ENCODE results near the gene INAFM2. TPM values are rescaled to one million over a fixed set of nuclear protein-coding genes. Genes with fewer than 3 reads are reported as not detected.

Gene INAFM2
- polyA plus RNA-seq, 1 donor from 2014 or later = 14.8 TPM

- no peak overlapping the region for H3K4me2 ChIP-seq (ENCODE audit: low read length)
- H2AFZ ChIP-seq (ENCODE audit: low read depth, low read length) = no peak overlapping the region
- H3K4me3 ChIP-seq (ENCODE audit: low read length) = no peak overlapping the region
- peaks cover 26% of the 10 kb centered on the region for H3K27me3 ChIP-seq (ENCODE audit: insufficient read depth, low read depth, low read length)
- H3K9ac ChIP-seq (ENCODE audit: low read length) = no peak overlapping the region
- no peaks in the 10 kb centered on the region for H3K79me2 ChIP-seq (replicated peaks; ENCODE audit: insufficient read depth, low read length)
- no peak for TF ChIP-seq POLR2AphosphoS5 (IDR thresholded peaks at IDR 0.05)
- no peak for TF ChIP-seq EP300 (conservative IDR thresholded peaks at IDR 0.05; ENCODE audit: poor library complexity, severe bottlenecking)
- TF ChIP-seq RAD21 (conservative IDR thresholded peaks at IDR 0.05) = no peak
- no peak for TF ChIP-seq TAF1 (IDR thresholded peaks at IDR 0.05; ENCODE audit: low read depth)
- TF ChIP-seq SMC3 (conservative IDR thresholded peaks at IDR 0.05; ENCODE audit: poor library complexity) = no peak
- no peak for TF ChIP-seq MXI1 (conservative IDR thresholded peaks at IDR 0.05; ENCODE audit: poor library complexity, severe bottlenecking)
- no peak for TF ChIP-seq CTCF (IDR thresholded peaks at IDR 0.05; ENCODE audit: poor library complexity, severe bottlenecking)
- no peak for TF ChIP-seq EZH2 (IDR thresholded peaks at IDR 0.05; ENCODE audit: borderline replicate concordance, insufficient read depth, low read length, poor library complexity, severe bottlenecking)
- no peak for TF ChIP-seq REST (IDR thresholded peaks at IDR 0.05; ENCODE audit: borderline replicate concordance)
- no peaks in the 10 kb centered on the region for H4K20me1 ChIP-seq (ENCODE audit: insufficient read depth)
- H3F3A ChIP-seq (ENCODE audit: insufficient read depth, low read length, poor library complexity, severe bottlenecking) = no peaks in the 10 kb centered on the region
- no peak overlapping the region for H3K27ac ChIP-seq (ENCODE audit: low read length)
- no peaks in the 10 kb centered on the region for H3K9me2 ChIP-seq (ENCODE audit: insufficient read depth, low read length)
- no peaks in the 10 kb centered on the region for H3K9me3 ChIP-seq (ENCODE audit: low read length)
- no peaks in the 10 kb centered on the region for H3K36me3 ChIP-seq (ENCODE audit: insufficient read depth, low read length)
Measured at GRCh38 chr15:40286794-40287193, 36.7 kb upstream of the INAFM2 start.

GRCh38 chr15:40287505-40287904, 36.0 kb upstream of the INAFM2 start:
- Histone ChIP-seq H3K4me2 (ENCODE audit: low read length) (no peak overlapping the region), H3K9ac (ENCODE audit: low read length) (no peak overlapping the region), H3K4me3 (ENCODE audit: low read length) (no peak overlapping the region), H3K27me3 (ENCODE audit: insufficient read depth, low read depth, low read length) (peaks cover 20% of the 10 kb centered on the region), H2AFZ (ENCODE audit: low read depth, low read length) (no peak overlapping the region), H3K9me3 (ENCODE audit: low read length) (no peaks in the 10 kb centered on the region), H3K27ac (ENCODE audit: low read length) (no peak overlapping the region), H3K79me2 (replicated peaks; ENCODE audit: insufficient read depth, low read length) (no peaks in the 10 kb centered on the region), H3K9me2 (ENCODE audit: insufficient read depth, low read length) (no peaks in the 10 kb centered on the region), H3F3A (ENCODE audit: insufficient read depth, low read length, poor library complexity, severe bottlenecking) (no peaks in the 10 kb centered on the region), H3K36me3 (ENCODE audit: insufficient read depth, low read length) (no peaks in the 10 kb centered on the region), H4K20me1 (ENCODE audit: insufficient read depth) (no peaks in the 10 kb centered on the region)
- TF ChIP-seq TAF1 (IDR thresholded peaks at IDR 0.05; ENCODE audit: low read depth) (no peak), CTCF (IDR thresholded peaks at IDR 0.05; ENCODE audit: poor library complexity, severe bottlenecking) (no peak), POLR2AphosphoS5 (IDR thresholded peaks at IDR 0.05) (no peak), EP300 (conservative IDR thresholded peaks at IDR 0.05; ENCODE audit: poor library complexity, severe bottlenecking) (no peak), EZH2 (IDR thresholded peaks at IDR 0.05; ENCODE audit: borderline replicate concordance, insufficient read depth, low read length, poor library complexity, severe bottlenecking) (no peak), SMC3 (conservative IDR thresholded peaks at IDR 0.05; ENCODE audit: poor library complexity) (no peak), RAD21 (conservative IDR thresholded peaks at IDR 0.05) (no peak), MXI1 (conservative IDR thresholded peaks at IDR 0.05; ENCODE audit: poor library complexity, severe bottlenecking) (no peak), REST (IDR thresholded peaks at IDR 0.05; ENCODE audit: borderline replicate concordance) (no peak)
